BJ (cell line): ENCODE data around the gene ADGRG3. TPM values are rescaled to one million over a fixed set of nuclear protein-coding genes. Genes with fewer than 3 reads are reported as not detected.

Experiments
- CTCF ChIA-PET: fragments of 350-600 bp; formaldehyde crosslinking; extraction: SDS; loops from one replicate; lab custom pipeline; 2021; ENCODE audit warnings: antibody characterized with exemption, inconsistent platforms; lab: Yijun Ruan, JAX
- POLR2A ChIA-PET: fragments of 300-600 bp; sonication (Branson Sonifier 250); formaldehyde crosslinking; extraction: SDS; loops from one replicate; lab custom pipeline; 2021; ENCODE audit warnings: antibody characterized with exemption; lab: Charles Lee
- DNase-seq: peaks from one replicate; pipeline ENCODE4 v3.0.0-alpha.2; 2011; ENCODE audit warnings: low read depth
- H3K27me3 ChIP-seq: 2 replicates; pipeline ENCODE4 v1.6.0; 2011; ENCODE audit warnings: low read length; ENCODE audit not compliant: control insufficient read depth, insufficient read depth
- H3K36me3 ChIP-seq: 2 replicates; pipeline ENCODE4 v1.5.1; 2011; ENCODE audit warnings: low read length; ENCODE audit not compliant: control insufficient read depth, insufficient read depth
- H3K4me3 ChIP-seq: 2 replicates; pipeline ENCODE4 v1.5.1; 2011; ENCODE audit warnings: low read depth, mild to moderate bottlenecking, control low read depth, low read length
- polyA plus RNA-seq: library from polyadenylated mRNA; depleted of rRNA; stranded (reverse); fragments of >200 nt; gene quantifications from 2 replicates; pipeline ENCODE4 v1.2.3, GENCODE V29; 2011; rRNA removed
- TF ChIP-seq, protein P1 (sequence below): IDR thresholded peaks from 2 replicates; pipeline ENCODE4 v1.5.1; 2011; ENCODE audit warnings: low read depth, mild to moderate bottlenecking, control low read depth, inconsistent platforms, low read length, moderate library complexity; ENCODE audit not compliant: insufficient read depth

Gene ADGRG3
- polyA plus RNA-seq, 1 experiment, result not detected

DNA sequence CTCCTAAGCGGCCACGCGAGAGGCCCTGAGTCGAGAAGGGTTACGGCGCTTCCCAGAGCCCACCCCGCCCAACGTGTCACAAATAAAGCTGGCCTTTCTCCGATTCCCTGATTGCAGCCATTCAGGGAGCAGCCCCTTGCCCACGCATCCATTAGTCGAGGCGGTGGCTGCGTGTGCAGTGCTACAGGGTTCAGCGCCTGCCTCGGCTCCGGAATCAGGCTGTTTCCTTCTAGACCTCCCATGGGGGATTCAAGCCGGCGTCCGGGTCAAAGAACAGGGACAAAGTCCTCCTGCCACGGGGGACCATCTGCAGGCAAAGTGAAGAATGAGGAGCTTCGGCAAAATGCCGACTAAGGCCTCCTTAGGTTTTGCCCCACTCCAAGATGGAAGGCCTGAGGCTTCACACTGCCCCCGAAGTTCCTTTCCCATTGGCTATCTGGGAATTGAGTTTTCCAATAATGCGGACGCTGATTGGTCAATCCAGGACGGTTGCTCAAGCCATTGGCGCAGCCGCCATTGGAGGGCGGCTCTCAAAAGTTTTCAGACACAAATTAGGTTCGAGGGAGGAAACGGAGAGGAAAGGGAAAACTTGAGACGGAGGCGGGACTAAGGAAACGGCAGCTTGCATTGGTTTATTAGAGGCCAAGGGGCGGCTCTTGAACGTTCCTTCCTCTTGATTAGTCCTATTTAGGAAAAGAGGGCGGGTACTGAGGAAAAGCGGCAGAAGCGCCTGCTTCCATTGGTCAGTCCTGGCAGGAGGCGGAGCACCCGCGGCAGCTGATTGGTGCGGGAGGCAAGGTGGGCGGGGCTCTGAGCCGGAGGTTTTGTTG is 67.0 kb downstream of the ADGRG3 start:
- CTCF ChIA-PET, result interaction anchor here (0.6 to 1.5 kb wide), 4 partner anchors 14 to 129 kb away, joined by 3 to 5 read pairs (median 4); no protein-coding TSS in a partner anchor
- POLR2A ChIA-PET, result interaction anchor here (0.6 kb wide), 1 partner anchor 148 kb away, joined by 10 read pairs; no protein-coding TSS in a partner anchor

DNA sequence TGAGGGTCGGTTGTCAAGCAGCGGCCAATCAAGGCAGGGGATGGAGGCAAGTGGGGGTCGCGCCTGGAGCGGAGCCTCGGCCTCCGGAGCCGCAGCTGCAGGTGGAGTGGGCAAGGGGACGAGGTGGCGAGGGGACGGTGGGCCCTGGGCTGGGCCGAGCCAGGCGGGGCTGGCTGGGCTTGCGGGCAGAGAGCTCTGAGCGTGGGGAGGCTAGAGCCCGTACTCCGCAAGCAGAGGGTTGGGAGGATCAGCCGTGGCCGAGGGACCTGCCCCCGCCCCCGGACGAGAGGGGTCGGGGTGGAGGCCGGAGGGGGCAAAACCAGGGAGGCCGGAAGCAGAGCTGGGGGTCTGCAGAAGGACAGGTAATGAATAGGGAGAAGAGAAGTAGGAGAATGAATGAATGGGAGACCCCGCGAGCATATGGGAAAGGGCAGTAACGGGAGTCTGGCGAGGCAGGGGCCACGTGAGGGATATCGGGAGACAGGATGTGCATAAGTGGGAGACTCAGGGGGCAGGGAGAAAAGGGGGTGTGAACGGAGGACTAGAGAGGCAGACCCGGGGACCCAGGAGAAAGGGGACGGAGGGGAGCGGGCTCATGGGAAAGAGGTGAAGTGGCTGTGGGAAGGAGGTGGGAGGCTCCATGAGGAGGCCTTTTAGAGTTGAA is 67.8 kb downstream of the ADGRG3 start, which contains the start of gene KATNB1:
Gene KATNB1, plus strand, starts transcription at position 16 of the 664 bp plus-strand sequence. CDS start 1,474 bp downstream, outside the sequence.
- ChIA-PET CTCF (interaction anchor here (0.6 to 1.7 kb wide), 6 partner anchors 15 to 128 kb away, joined by 3 to 5 read pairs (median 4); no protein-coding TSS in a partner anchor), POLR2A (interaction anchor here (0.5 to 0.6 kb wide), 2 partner anchors 73 to 147 kb away, joined by 10 to 12 read pairs; no protein-coding TSS in a partner anchor)
- H3K27me3 ChIP-seq, result no peaks in the 10 kb centered on the region
- H3K4me3 ChIP-seq, result peak within 1 kb of the TSS; percentile 87
- DNase-seq, result no peak
- H3K36me3 ChIP-seq, result no peaks in the 10 kb centered on the region; the same call in 1 of the 2 replicates
- TF ChIP-seq, protein P1, sequence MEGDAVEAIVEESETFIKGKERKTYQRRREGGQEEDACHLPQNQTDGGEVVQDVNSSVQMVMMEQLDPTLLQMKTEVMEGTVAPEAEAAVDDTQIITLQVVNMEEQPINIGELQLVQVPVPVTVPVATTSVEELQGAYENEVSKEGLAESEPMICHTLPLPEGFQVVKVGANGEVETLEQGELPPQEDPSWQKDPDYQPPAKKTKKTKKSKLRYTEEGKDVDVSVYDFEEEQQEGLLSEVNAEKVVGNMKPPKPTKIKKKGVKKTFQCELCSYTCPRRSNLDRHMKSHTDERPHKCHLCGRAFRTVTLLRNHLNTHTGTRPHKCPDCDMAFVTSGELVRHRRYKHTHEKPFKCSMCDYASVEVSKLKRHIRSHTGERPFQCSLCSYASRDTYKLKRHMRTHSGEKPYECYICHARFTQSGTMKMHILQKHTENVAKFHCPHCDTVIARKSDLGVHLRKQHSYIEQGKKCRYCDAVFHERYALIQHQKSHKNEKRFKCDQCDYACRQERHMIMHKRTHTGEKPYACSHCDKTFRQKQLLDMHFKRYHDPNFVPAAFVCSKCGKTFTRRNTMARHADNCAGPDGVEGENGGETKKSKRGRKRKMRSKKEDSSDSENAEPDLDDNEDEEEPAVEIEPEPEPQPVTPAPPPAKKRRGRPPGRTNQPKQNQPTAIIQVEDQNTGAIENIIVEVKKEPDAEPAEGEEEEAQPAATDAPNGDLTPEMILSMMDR, result no peak

More for the DNA sequence above, 67.0 kb downstream of the ADGRG3 start:
- TF ChIP-seq, protein P1, result no peak
- H3K4me3 ChIP-seq, result peak overlapping the region; percentile 87
- peak; percentile 100 for DNase-seq
- H3K36me3 ChIP-seq, result no peaks in the 10 kb centered on the region; the same call in 1 of the 2 replicates
- no peaks in the 10 kb centered on the region for H3K27me3 ChIP-seq

DNA sequence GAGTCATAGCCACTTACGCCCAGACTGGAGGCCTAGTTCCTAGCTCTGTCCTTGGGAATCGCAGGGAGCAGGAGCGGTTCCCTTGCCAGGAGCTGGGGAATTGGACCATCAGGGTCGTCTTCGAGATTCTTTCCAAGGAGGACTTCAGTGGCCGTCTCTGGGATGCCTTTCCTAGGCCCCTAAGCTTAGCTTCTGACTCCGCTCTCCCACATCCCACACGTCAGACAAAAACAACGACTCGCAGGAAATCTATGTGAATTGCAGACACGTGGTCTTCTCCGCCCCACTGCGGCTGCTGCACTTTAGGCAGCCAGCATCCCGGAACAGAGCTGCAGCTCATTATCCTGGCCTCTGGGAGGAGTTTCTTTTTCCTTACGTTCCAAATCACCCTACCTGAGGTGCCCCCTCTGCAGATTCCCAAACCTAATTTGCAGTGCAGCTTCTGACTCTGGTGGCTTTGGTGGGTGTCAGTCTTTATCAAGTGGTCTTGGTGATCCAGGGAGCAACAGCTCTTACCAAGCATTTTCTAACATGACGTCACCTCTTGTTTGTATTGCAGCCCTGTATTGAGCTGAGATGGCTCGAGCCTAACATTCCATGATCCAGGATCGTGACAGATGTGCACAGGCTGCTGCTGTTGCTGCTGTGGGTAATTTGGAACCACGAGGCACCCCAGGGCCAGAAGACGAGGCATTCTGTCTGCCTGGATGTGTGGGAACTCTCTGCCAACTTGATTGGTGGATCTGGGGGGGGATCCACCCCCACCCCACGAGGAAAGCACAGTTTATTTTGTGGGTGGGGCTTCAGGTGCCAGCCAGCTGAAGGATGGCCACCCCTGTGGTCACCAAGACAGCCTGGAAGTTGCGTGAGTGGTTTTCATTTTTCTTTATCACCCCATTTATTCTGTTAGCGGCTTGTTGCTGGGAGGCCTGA is 68.6 kb downstream of the ADGRG3 start:
- DNase-seq, result peak; percentile 35
- TF ChIP-seq, protein P1, result peak; percentile 31; the same call in 1 of the 2 replicates
- POLR2A ChIA-PET, result interaction anchor here (0.5 to 0.6 kb wide), 2 partner anchors 72 to 146 kb away, joined by 10 to 12 read pairs; no protein-coding TSS in a partner anchor
- H3K27me3 ChIP-seq, result no peaks in the 10 kb centered on the region
- CTCF ChIA-PET, result interaction anchor here (0.6 to 1.7 kb wide), 6 partner anchors 15 to 264 kb away, joined by 3 to 5 read pairs (median 3); partner anchors contain the start of gene ZNF319
- peak overlapping the region; percentile 87 for H3K4me3 ChIP-seq
- no peaks in the 10 kb centered on the region; the same call in 1 of the 2 replicates for H3K36me3 ChIP-seq

DNA sequence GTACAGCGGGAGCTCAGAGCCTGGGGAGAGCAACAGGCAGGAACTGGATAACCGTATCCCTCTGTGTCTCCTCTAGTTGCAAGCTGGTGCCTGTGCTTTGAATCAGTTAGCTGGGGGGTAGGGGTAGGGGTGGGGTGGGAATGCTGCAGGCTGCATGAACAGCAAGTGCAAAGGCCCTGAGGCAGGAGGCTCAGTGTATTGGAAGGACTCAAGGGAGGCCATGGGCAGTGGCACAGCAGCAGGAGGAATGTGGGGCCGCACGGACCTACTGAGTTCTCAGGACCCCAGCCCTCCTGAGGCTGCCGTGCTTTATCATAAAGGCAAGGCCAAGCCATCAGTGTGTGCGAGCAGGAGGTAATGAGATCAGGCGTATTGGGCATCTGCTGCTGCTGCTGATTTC is 70.7 kb downstream of the ADGRG3 start:
- CTCF ChIA-PET, result interaction anchor here (1.5 to 4.2 kb wide), 2 partner anchors 9 to 18 kb away, joined by 3 to 22 read pairs; no protein-coding TSS in a partner anchor
- Histone ChIP-seq H3K36me3 (no peaks in the 10 kb centered on the region; the same call in 1 of the 2 replicates), H3K27me3 (no peaks in the 10 kb centered on the region), H3K4me3 (no peak overlapping the region)
- TF ChIP-seq, protein P1, result no peak
- DNase-seq, result no peak
- POLR2A ChIA-PET, result no interaction called here

Other genes starting within 250 kb of the ADGRG3 start
- gene CIAPIN1, start 220.9 kb upstream of the ADGRG3 start, polyA plus RNA-seq, result 51.6 and 55.3 TPM in 2 replicates
- gene COQ9, start 220.8 kb upstream of the ADGRG3 start, polyA plus RNA-seq, result 62.7 and 69.5 TPM in 2 replicates
- 127 and 176 TPM in 2 replicates for gene POLR2C, start 205.6 kb upstream of the ADGRG3 start, polyA plus RNA-seq
- 28.3 and 40.0 TPM in 2 replicates for gene DOK4, start 181.8 kb upstream of the ADGRG3 start, polyA plus RNA-seq
- 8.2 and 13.6 TPM in 2 replicates for gene CCDC102A, start 131.7 kb upstream of the ADGRG3 start, polyA plus RNA-seq
- gene ADGRG5, start 125.7 kb upstream of the ADGRG3 start, polyA plus RNA-seq, result not detected in 2 replicates
- gene ADGRG1, start 39.7 kb upstream of the ADGRG3 start, polyA plus RNA-seq, result 0.44 and 1.1 TPM in 2 replicates
- gene DRC7, start 26.5 kb downstream of the ADGRG3 start, polyA plus RNA-seq, result not detected in 2 replicates
- gene KATNB1, start 67.5 kb downstream of the ADGRG3 start, polyA plus RNA-seq, result 14.3 and 28.1 TPM in 2 replicates
- gene KIFC3, start 134.2 kb downstream of the ADGRG3 start, polyA plus RNA-seq, result 35.3 and 60.5 TPM in 2 replicates